Measurements from ENCODE around the gene SYT6. TPM values are rescaled to one million over a fixed set of nuclear protein-coding genes. Genes with fewer than 3 reads are reported as not detected.

SYT6 gene
- total and polyA plus RNA-seq, 7 experiments from 2014 or later: not detected

- peaks cover 0 to 12% (median 8%) of the 10 kb centered on the region in 7 donors for H3K4me1 Mint-ChIP-seq
Measured at GRCh38 chr1:114134518-114134917, 19.2 kb downstream of the SYT6 start.

GRCh38 chr1:114133129-114133528 lies 20.5 kb downstream of the SYT6 start:
- ChIA-PET CTCF (no interaction called here), POLR2A (no interaction called here)
- Mint-ChIP-seq H3K27me3 (peaks cover 8 to 18% (median 13%) of the 10 kb centered on the region in 5 donors), H3K4me3 (no peak overlapping the region), H3K4me1 (peaks cover 4 to 23% (median 18%) of the 10 kb centered on the region in 7 donors), H3K27ac (no peak overlapping the region), H3K9me3 (peaks cover 0 to 3% (median 0%) of the 10 kb centered on the region in 11 donors), H3K36me3 (peaks cover 0 to 5% (median 0%) of the 10 kb centered on the region in 5 donors)
- no peaks in the 10 kb centered on the region for H3K9me3 ChIP-seq (ENCODE audit: control insufficient read depth in 2 of 3, low read length in 3 of 3)
- intact Hi-C loops (cut with micrococcal nuclease): no loop called here
- H3K36me3 ChIP-seq (ENCODE audit: control insufficient read depth in 2 of 3, insufficient read depth in 3 of 3, low read length in 3 of 3): no peaks in the 10 kb centered on the region
- H3K27ac ChIP-seq (ENCODE audit: low read depth, low read length): no peak overlapping the region
- DNase-seq (no peak), ATAC-seq (no peak)
- H3K27me3 ChIP-seq (ENCODE audit: control insufficient read depth in 2 of 2, insufficient read depth in 2 of 2, low read length in 2 of 2): no peaks in the 10 kb centered on the region
- H3K4me1 ChIP-seq (ENCODE audit: control insufficient read depth in 2 of 2, insufficient read depth in 2 of 2, low read length in 2 of 2): no peaks in the 10 kb centered on the region
- H3K4me3 ChIP-seq (ENCODE audit: low read length): no peak overlapping the region

More at GRCh38 chr1:114134518-114134917, 19.2 kb downstream of the SYT6 start:
- H3K27ac Mint-ChIP-seq: no peak overlapping the region
- Histone ChIP-seq H3K4me1 (ENCODE audit: control insufficient read depth in 2 of 2, insufficient read depth in 2 of 2, low read length in 2 of 2) (no peaks in the 10 kb centered on the region), H3K36me3 (ENCODE audit: control insufficient read depth in 2 of 3, insufficient read depth in 3 of 3, low read length in 3 of 3) (no peaks in the 10 kb centered on the region), H3K9me3 (ENCODE audit: control insufficient read depth in 2 of 3, low read length in 3 of 3) (no peaks in the 10 kb centered on the region), H3K4me3 (ENCODE audit: low read length) (no peak overlapping the region), H3K27ac (ENCODE audit: low read depth, low read length) (no peak overlapping the region), H3K27me3 (ENCODE audit: control insufficient read depth in 2 of 2, insufficient read depth in 2 of 2, low read length in 2 of 2) (no peaks in the 10 kb centered on the region)
- no peak overlapping the region for H3K4me3 Mint-ChIP-seq
- H3K36me3 Mint-ChIP-seq: no peaks in the 10 kb centered on the region
- ATAC-seq: no peak
- ChIA-PET POLR2A (no interaction called here), CTCF (no interaction called here)
- H3K9me3 Mint-ChIP-seq: no peaks in the 10 kb centered on the region
- intact Hi-C loops (cut with micrococcal nuclease): no loop called here
- peaks cover 8 to 18% (median 11%) of the 10 kb centered on the region in 5 donors for H3K27me3 Mint-ChIP-seq
- no peak for DNase-seq

- peaks cover 4 to 23% (median 18%) of the 10 kb centered on the region in 7 donors for H3K4me1 Mint-ChIP-seq
- H3K4me3 Mint-ChIP-seq: no peak overlapping the region
- H3K27me3 Mint-ChIP-seq: peaks cover 2 to 15% (median 8%) of the 10 kb centered on the region in 5 donors
- Histone ChIP-seq H3K36me3 (ENCODE audit: control insufficient read depth in 2 of 3, insufficient read depth in 3 of 3, low read length in 3 of 3) (no peaks in the 10 kb centered on the region), H3K4me3 (ENCODE audit: low read length) (no peak overlapping the region), H3K27me3 (ENCODE audit: control insufficient read depth in 2 of 2, insufficient read depth in 2 of 2, low read length in 2 of 2) (no peaks in the 10 kb centered on the region), H3K4me1 (ENCODE audit: control insufficient read depth in 2 of 2, insufficient read depth in 2 of 2, low read length in 2 of 2) (no peaks in the 10 kb centered on the region), H3K9me3 (ENCODE audit: control insufficient read depth in 2 of 3, low read length in 3 of 3) (no peaks in the 10 kb centered on the region), H3K27ac (ENCODE audit: low read depth, low read length) (no peak overlapping the region)
- no peak for ATAC-seq
- ChIA-PET CTCF (interaction anchor here (0.8 kb wide), 1 partner anchor 11 kb away, joined by 3 read pairs; no protein-coding TSS in a partner anchor), POLR2A (no interaction called here)
- intact Hi-C loops (cut with micrococcal nuclease): no loop called here
- peaks cover 0 to 5% (median 0%) of the 10 kb centered on the region in 5 donors for H3K36me3 Mint-ChIP-seq
- H3K9me3 Mint-ChIP-seq: peaks cover 0 to 3% (median 0%) of the 10 kb centered on the region in 11 donors
- H3K27ac Mint-ChIP-seq: peak overlapping the region in 1 of 9 donors; percentile 63
- DNase-seq: no peak
Measured at GRCh38 chr1:114131526-114132220, 22.0 kb downstream of the SYT6 start.

GRCh38 chr1:114130846-114131525 lies 22.7 kb downstream of the SYT6 start:
- Histone ChIP-seq H3K4me1 (ENCODE audit: control insufficient read depth in 2 of 2, insufficient read depth in 2 of 2, low read length in 2 of 2) (no peaks in the 10 kb centered on the region), H3K9me3 (ENCODE audit: control insufficient read depth in 2 of 3, low read length in 3 of 3) (no peaks in the 10 kb centered on the region), H3K27me3 (ENCODE audit: control insufficient read depth in 2 of 2, insufficient read depth in 2 of 2, low read length in 2 of 2) (no peaks in the 10 kb centered on the region), H3K36me3 (ENCODE audit: control insufficient read depth in 2 of 3, insufficient read depth in 3 of 3, low read length in 3 of 3) (no peaks in the 10 kb centered on the region), H3K4me3 (ENCODE audit: low read length) (no peak overlapping the region), H3K27ac (ENCODE audit: low read depth, low read length) (no peak overlapping the region)
- ATAC-seq (peak; percentile 45), DNase-seq (no peak)
- intact Hi-C loops (cut with micrococcal nuclease): no loop called here
- peaks cover 0 to 3% (median 0%) of the 10 kb centered on the region in 11 donors for H3K9me3 Mint-ChIP-seq
- H3K27me3 Mint-ChIP-seq: peaks cover 0 to 15% (median 8%) of the 10 kb centered on the region in 5 donors
- no peak overlapping the region for H3K4me3 Mint-ChIP-seq
- ChIA-PET CTCF (interaction anchor here (0.6 kb wide), 1 partner anchor 10 kb away, joined by 3 read pairs; no protein-coding TSS in a partner anchor), POLR2A (no interaction called here)
- H3K4me1 Mint-ChIP-seq: peaks cover 4 to 26% (median 21%) of the 10 kb centered on the region in 7 donors
- peaks cover 0 to 5% (median 0%) of the 10 kb centered on the region in 5 donors for H3K36me3 Mint-ChIP-seq
- H3K27ac Mint-ChIP-seq: peak overlapping the region in 1 of 9 donors; percentile 63

GRCh38 chr1:114130213-114130612 lies 23.5 kb downstream of the SYT6 start:
- Histone ChIP-seq H3K27me3 (ENCODE audit: control insufficient read depth in 2 of 2, insufficient read depth in 2 of 2, low read length in 2 of 2) (no peaks in the 10 kb centered on the region), H3K9me3 (ENCODE audit: control insufficient read depth in 2 of 3, low read length in 3 of 3) (no peaks in the 10 kb centered on the region), H3K4me1 (ENCODE audit: control insufficient read depth in 2 of 2, insufficient read depth in 2 of 2, low read length in 2 of 2) (no peaks in the 10 kb centered on the region), H3K4me3 (ENCODE audit: low read length) (no peak overlapping the region), H3K27ac (ENCODE audit: low read depth, low read length) (no peak overlapping the region), H3K36me3 (ENCODE audit: control insufficient read depth in 2 of 3, insufficient read depth in 3 of 3, low read length in 3 of 3) (no peaks in the 10 kb centered on the region)
- H3K4me1 Mint-ChIP-seq: peaks cover 4 to 26% (median 21%) of the 10 kb centered on the region in 7 donors
- H3K27me3 Mint-ChIP-seq: peaks cover 0 to 15% (median 7%) of the 10 kb centered on the region in 5 donors
- ATAC-seq (no peak), DNase-seq (no peak)
- H3K4me3 Mint-ChIP-seq: peak overlapping the region in 5 of 10 donors; percentile 7 to 46 (median 16)
- H3K27ac Mint-ChIP-seq: peak overlapping the region in 2 of 9 donors; percentile 10 to 41
- CTCF ChIA-PET: no interaction called here
- intact Hi-C loops (cut with micrococcal nuclease): no loop called here
- H3K9me3 Mint-ChIP-seq: peaks cover 0 to 3% (median 0%) of the 10 kb centered on the region in 11 donors
- POLR2A ChIA-PET: no interaction called here
- H3K36me3 Mint-ChIP-seq: peaks cover 0 to 5% (median 0%) of the 10 kb centered on the region in 5 donors

- intact Hi-C loops (cut with micrococcal nuclease): no loop called here
- H3K27ac Mint-ChIP-seq: no peak overlapping the region
- Histone ChIP-seq H3K4me3 (ENCODE audit: low read length) (no peak overlapping the region), H3K4me1 (ENCODE audit: control insufficient read depth in 2 of 2, insufficient read depth in 2 of 2, low read length in 2 of 2) (no peaks in the 10 kb centered on the region), H3K27me3 (ENCODE audit: control insufficient read depth in 2 of 2, insufficient read depth in 2 of 2, low read length in 2 of 2) (no peaks in the 10 kb centered on the region), H3K27ac (ENCODE audit: low read depth, low read length) (no peak overlapping the region), H3K36me3 (ENCODE audit: control insufficient read depth in 2 of 3, insufficient read depth in 3 of 3, low read length in 3 of 3) (no peaks in the 10 kb centered on the region), H3K9me3 (ENCODE audit: control insufficient read depth in 2 of 3, low read length in 3 of 3) (no peaks in the 10 kb centered on the region)
- peaks cover 0 to 3% (median 0%) of the 10 kb centered on the region in 11 donors for H3K9me3 Mint-ChIP-seq
- peaks cover 0 to 5% (median 0%) of the 10 kb centered on the region in 5 donors for H3K36me3 Mint-ChIP-seq
- peaks cover 4 to 26% (median 21%) of the 10 kb centered on the region in 7 donors for H3K4me1 Mint-ChIP-seq
- ChIA-PET POLR2A (no interaction called here), CTCF (no interaction called here)
- ATAC-seq: no peak
- H3K4me3 Mint-ChIP-seq: no peak overlapping the region
- peaks cover 0 to 13% (median 3%) of the 10 kb centered on the region in 5 donors for H3K27me3 Mint-ChIP-seq
- no peak for DNase-seq
Measured at GRCh38 chr1:114128293-114128692, 25.4 kb downstream of the SYT6 start.

All from naive thymus-derived CD4-positive, alpha-beta T cell (primary cell).